ENCODE results near the gene FAM163A.
"Not testable (repeated sequence)": the region's sequence is repeated elsewhere in the genome, so short reads cannot be mapped to it uniquely, and the experiment has no call there.

Gene FAM163A

DNA sequence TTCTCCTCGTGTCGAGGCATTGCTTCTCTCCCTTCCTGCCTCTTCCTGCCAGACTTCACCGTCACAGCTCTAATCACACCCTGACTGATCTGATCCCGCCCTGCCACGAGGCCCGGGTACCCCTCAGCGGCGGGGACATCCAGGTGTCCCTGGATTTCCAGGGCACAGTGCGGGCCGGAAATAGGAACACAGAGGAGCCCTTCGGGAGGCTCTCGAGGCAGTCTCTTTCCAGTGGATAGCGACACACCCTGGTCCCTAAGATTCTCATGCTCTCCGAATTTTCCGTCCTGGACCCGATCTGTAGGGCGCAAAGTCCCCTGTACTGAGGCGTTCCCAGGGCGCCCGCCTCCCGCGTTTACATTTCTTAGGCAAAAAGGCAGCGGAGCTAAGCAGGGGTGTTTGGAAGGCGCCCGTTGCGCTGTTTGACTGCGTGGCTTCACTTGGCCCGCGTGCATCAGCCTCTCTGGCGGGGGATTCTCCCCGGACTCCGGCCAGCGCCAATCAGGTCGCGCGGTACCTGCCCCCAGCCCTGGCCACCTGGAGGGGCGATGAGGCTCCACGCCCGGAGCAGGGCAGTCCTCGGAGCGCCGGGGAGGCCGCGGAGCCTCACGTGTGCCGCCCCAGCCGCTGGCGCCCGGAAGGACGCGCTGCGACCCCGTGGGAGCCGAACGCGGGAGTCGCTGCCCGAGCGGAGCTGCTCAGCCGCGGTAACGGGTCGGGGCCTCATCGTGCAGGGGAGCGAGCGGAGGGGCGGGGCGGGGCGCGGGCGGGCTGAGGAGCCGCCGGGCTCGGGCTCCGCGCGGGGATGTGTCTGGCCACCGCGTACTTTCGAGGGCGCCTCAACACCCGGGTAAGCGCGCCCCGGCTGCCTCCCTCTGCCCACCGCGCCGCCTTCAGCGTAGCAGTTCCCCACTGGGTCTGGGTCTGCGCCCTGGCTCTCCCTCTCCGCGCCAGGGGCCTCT lies at the start of gene FAM163A:
Gene FAM163A (plus strand): TSS at position 575 of the 962 bp plus-strand sequence. CDS start 69,807 bp downstream, outside the sequence.
- Histone ChIP-seq H3K4me3 (ENCODE audit: low read length) (no peak within 1 kb of the TSS), H3F3A (ENCODE audit: control insufficient read depth, insufficient read depth) (no peaks in the 10 kb centered on the region), H3K36me3 (ENCODE audit: control insufficient read depth, low read length) (no peaks in the 10 kb centered on the region), H3K9me3 (ENCODE audit: control insufficient read depth, insufficient read depth, low read length) (no peaks in the 10 kb centered on the region; the same call in 1 of the 2 replicates), H3K27me3 (ENCODE audit: control insufficient read depth, low read length) (no peaks in the 10 kb centered on the region), H4K20me1 (ENCODE audit: control insufficient read depth, insufficient read depth, low read depth, low read length) (no peaks in the 10 kb centered on the region), H3K27ac (ENCODE audit: low read depth, low read length) (no peak within 1 kb of the TSS), H3K79me2 (ENCODE audit: control insufficient read depth, low read length) (no peaks in the 10 kb centered on the region), H3K4me1 (ENCODE audit: control insufficient read depth, low read length) (no peaks in the 10 kb centered on the region), H3K4me2 (ENCODE audit: low read length) (no peak within 1 kb of the TSS), H3K9me2 (replicated peaks; ENCODE audit: control insufficient read depth, low read length) (no peaks in the 10 kb centered on the region)
- no peak for TF ChIP-seq CTCF (IDR thresholded peaks at IDR 0.05; ENCODE audit: low read depth, low read length, poor library complexity, severe bottlenecking)
- no peak for TF ChIP-seq EZH2phosphoT487 (IDR thresholded peaks at IDR 0.05; ENCODE audit: borderline replicate concordance, low read length)

DNA sequence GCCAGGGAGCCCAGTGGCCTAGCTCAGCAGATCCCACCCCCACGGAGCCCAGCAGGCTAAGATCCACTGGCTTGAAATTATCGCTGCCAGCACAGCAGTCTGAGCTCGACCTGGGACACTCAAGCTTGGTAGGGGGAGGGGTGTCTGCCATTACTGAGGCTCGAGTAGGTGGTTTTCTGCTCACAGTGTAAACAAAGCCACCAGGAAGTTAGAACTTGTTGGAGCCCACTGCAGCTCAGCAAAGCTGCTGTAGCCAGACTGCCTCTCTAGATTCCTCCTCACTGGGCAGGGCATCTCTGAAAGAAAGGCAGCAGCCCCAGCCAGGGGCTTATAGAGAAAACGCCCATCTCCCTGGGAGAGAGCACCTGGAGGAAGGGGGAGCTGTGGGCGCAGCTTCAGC lies 48.6 kb upstream of the FAM163A start:
- not testable (repeated sequence) for H3K9me3 ChIP-seq (ENCODE audit: control insufficient read depth, insufficient read depth, low read length); H3K27me3 ChIP-seq (ENCODE audit: control insufficient read depth, low read length); H3K36me3 ChIP-seq (ENCODE audit: control insufficient read depth, low read length); H3K27ac ChIP-seq (ENCODE audit: low read depth, low read length); H3K4me3 ChIP-seq (ENCODE audit: low read length); H3K9me2 ChIP-seq (replicated peaks; ENCODE audit: control insufficient read depth, low read length); H4K20me1 ChIP-seq (ENCODE audit: control insufficient read depth, insufficient read depth, low read depth, low read length); H3F3A ChIP-seq (ENCODE audit: control insufficient read depth, insufficient read depth); H3K79me2 ChIP-seq (ENCODE audit: control insufficient read depth, low read length); H3K4me2 ChIP-seq (ENCODE audit: low read length); H3K4me1 ChIP-seq (ENCODE audit: control insufficient read depth, low read length)

GRCh38 chr1:179702946-179703539 lies 40.0 kb upstream of the FAM163A start:
- Histone ChIP-seq H3K4me2 (ENCODE audit: low read length) (no peak overlapping the region), H3K9me2 (replicated peaks; ENCODE audit: control insufficient read depth, low read length) (no peaks in the 10 kb centered on the region), H3K27ac (ENCODE audit: low read depth, low read length) (no peak overlapping the region), H3K9me3 (ENCODE audit: control insufficient read depth, insufficient read depth, low read length) (no peaks in the 10 kb centered on the region), H3F3A (ENCODE audit: control insufficient read depth, insufficient read depth) (no peaks in the 10 kb centered on the region), H3K79me2 (ENCODE audit: control insufficient read depth, low read length) (no peaks in the 10 kb centered on the region), H4K20me1 (ENCODE audit: control insufficient read depth, insufficient read depth, low read depth, low read length) (no peaks in the 10 kb centered on the region), H3K4me3 (ENCODE audit: low read length) (no peak overlapping the region), H3K27me3 (ENCODE audit: control insufficient read depth, low read length) (0 out of 2 replicates have a peak, but pooled peaks cover 3% of the 10 kb centered on the region), H3K4me1 (ENCODE audit: control insufficient read depth, low read length) (no peaks in the 10 kb centered on the region), H3K36me3 (ENCODE audit: control insufficient read depth, low read length) (no peaks in the 10 kb centered on the region)
- TF ChIP-seq EZH2phosphoT487 (IDR thresholded peaks at IDR 0.05; ENCODE audit: borderline replicate concordance, low read length) = no peak
- no peak for TF ChIP-seq CTCF (IDR thresholded peaks at IDR 0.05; ENCODE audit: low read depth, low read length, poor library complexity, severe bottlenecking)

Measured in DOHH2 (cell line).